GM12878 (cell line): ENCODE results near the gene PTBP3. TPM values are rescaled to one million over a fixed set of nuclear protein-coding genes. Genes with fewer than 3 reads are reported as not detected.

Experiments
- ATAC-seq: fragments of 200-7000 bp; cut with Tn5 transposase; 3 replicates; pipeline ENCODE4 v1.9.1; 2020; ENCODE audit warnings: mild to moderate bottlenecking, moderate library complexity
- BruUV-seq: library from RNA; stranded (reverse); fragments of 400-500 nt; replicated peaks from 2 replicates; lab custom pipeline; 2021; lab: Mats Ljungman, UMichigan
- CTCF ChIA-PET: fragments of 300-600 bp; sonication (Branson Sonifier 250); formaldehyde crosslinking; extraction: SDS; loops from one replicate; lab custom pipeline; 2021; ENCODE audit warnings: inconsistent platforms; lab: Yijun Ruan, JAX
- POLR2A ChIA-PET: fragments of 350-600 bp; formaldehyde crosslinking; extraction: SDS; loops from one replicate; lab custom pipeline; 2021; ENCODE audit warnings: inconsistent platforms; lab: Charles Lee
- RAD21 ChIA-PET: fragments of 300-600 bp; sonication (Branson Sonifier 250); formaldehyde crosslinking; loops from one replicate; lab custom pipeline; 2023; ENCODE audit warnings: antibody characterized with exemption; ENCODE audit not compliant: unreplicated experiment; lab: Charles Lee
- SMC1A ChIA-PET: fragments of 300-600 bp; sonication (Branson Sonifier 250); formaldehyde crosslinking; loops from one replicate; lab custom pipeline; 2023; ENCODE audit not compliant: unreplicated experiment, uncharacterized antibody; lab: Charles Lee
- DNase-seq: peaks from one replicate; pipeline ENCODE4 v3.0.0-alpha.2; 2011; ENCODE audit warnings: low read depth, low spot score
- FAIRE-seq: peaks from 3 replicates; lab custom pipeline; 2011; peaks lifted over from hg19 to GRCh38; lab: Jason Lieb, UNC
- H2AFZ ChIP-seq: 2 replicates; pipeline ENCODE4 v1.6.0; 2011; ENCODE audit warnings: low read depth, low read length, control low read depth; ENCODE audit not compliant: control insufficient read depth
- H3K27ac ChIP-seq: 2 replicates; pipeline ENCODE4 v1.5.1; 2011; ENCODE audit warnings: control low read depth; ENCODE audit not compliant: control insufficient read depth, insufficient read depth
- H3K27me3 ChIP-seq, 2 experiments: replicated peaks in 1 of 2; 2 replicates each; pipeline versions ENCODE4 v1.6.0 to v1.6.1; 2011; ENCODE audit warnings: low read length in 1 of 2; ENCODE audit not compliant: control insufficient read depth in 2 of 2, insufficient read depth in 2 of 2
- H3K36me3 ChIP-seq, 2 experiments: 2 replicates each; pipeline ENCODE4 v1.5.1; 2011; ENCODE audit warnings: low read length in 1 of 2; ENCODE audit not compliant: control insufficient read depth in 2 of 2, insufficient read depth in 2 of 2
- H3K4me1 ChIP-seq: 2 replicates; pipeline ENCODE4 v1.6.1; 2011; ENCODE audit warnings: mild to moderate bottlenecking, low read length, moderate library complexity, mixed read lengths; ENCODE audit not compliant: control insufficient read depth, insufficient read depth
- H3K4me2 ChIP-seq: 2 replicates; pipeline ENCODE4 v1.6.0; 2011; ENCODE audit warnings: control low read depth; ENCODE audit not compliant: control insufficient read depth, insufficient read depth
- H3K4me3 ChIP-seq: fragments of 200-600 bp; sonication (generic); 2 replicates; pipeline ENCODE4 v1.5.1; 2016
- H3K79me2 ChIP-seq: 2 replicates; pipeline ENCODE4 v1.6.0; 2011; ENCODE audit warnings: low read length; ENCODE audit not compliant: control insufficient read depth, insufficient read depth
- H3K9ac ChIP-seq: 2 replicates; pipeline ENCODE4 v1.8.0; 2011; ENCODE audit warnings: low read length, control low read depth, mixed read lengths; ENCODE audit not compliant: control insufficient read depth, insufficient read depth
- H3K9me3 ChIP-seq: replicated peaks from 3 replicates; pipeline ENCODE4 v1.5.1; 2011; ENCODE audit warnings: mild to moderate bottlenecking, low read length; ENCODE audit not compliant: control insufficient read depth, insufficient read depth
- H4K20me1 ChIP-seq: 2 replicates; pipeline ENCODE4 v1.6.0; 2011; ENCODE audit not compliant: control insufficient read depth, insufficient read depth
- CHD4 ChIP-seq: fragments of 200-600 bp; sonication (generic); IDR thresholded peaks from 2 replicates; pipeline ENCODE4 v1.6.1; 2016; ENCODE audit warnings: mild to moderate bottlenecking
- ETV6 ChIP-seq, 2 experiments: fragments of 450-650 bp in 1 of 2; IDR thresholded peaks in 1 of 2; conservative IDR thresholded peaks in 1 of 2; 2 replicates each; pipeline ENCODE4 v1.6.1; 2014; ENCODE audit warnings: antibody characterized with exemption in 1 of 2, borderline replicate concordance in 1 of 2, low read depth in 1 of 2, mild to moderate bottlenecking in 1 of 2, moderate library complexity in 1 of 2
- TBL1XR1 ChIP-seq: IDR thresholded peaks from 2 replicates; pipeline ENCODE4 v1.6.1; 2012; ENCODE audit warnings: low read depth, low read length, improper control_type of control experiment
- ZBTB33 ChIP-seq: fragments of 450-650 bp; IDR thresholded peaks from 2 replicates; pipeline ENCODE4 v1.6.1; 2017; ENCODE audit warnings: mild to moderate bottlenecking
- ZNF217 ChIP-seq: fragments of 450-650 bp; IDR thresholded peaks from 2 replicates; pipeline ENCODE4 v1.6.1; 2017; ENCODE audit warnings: antibody characterized with exemption, mild to moderate bottlenecking
- ZNF384 ChIP-seq: IDR thresholded peaks from 2 replicates; pipeline ENCODE4 v1.6.1; 2012; ENCODE audit warnings: low read depth, mild to moderate bottlenecking, low read length, improper control_type of control experiment, borderline replicate concordance
- WGBS: methylation state at CpG from one replicate; pipeline ENCODE4 v1.1.6; 2016; ENCODE audit warnings: low lambda C conversion rate; ENCODE audit not compliant: insufficient replicate concordance, insufficient coverage; ENCODE audit errors: missing lambda C conversion rate; 5-methylcytosine and 5-hydroxymethylcytosine counted together
- in situ Hi-C: fragments of 300-500 bp; cut with MboI; formaldehyde crosslinking; loops from 9 replicates; pipeline ENCODE4 v1.14.3; 2018; ENCODE audit warnings: mixed read lengths
- intact Hi-C: fragments of 100-400 bp; cut with micrococcal nuclease; formaldehyde crosslinking; loops from one replicate; pipeline ENCODE4 v1.14.2; 2022; ENCODE audit not compliant: unreplicated experiment
- polyA plus RNA-seq, 11 experiments: library from polyadenylated mRNA; depleted of rRNA in 4 of 11; unstranded in 6 of 11; stranded (reverse) in 5 of 11; fragments of >200 nt; fragmentation: Nextera tagmentation in 4 of 11; fragmentation: Illumina TruSeq in 1 of 11; extraction: Ambion mirVana in 4 of 11; extraction: Trizol in 1 of 11; gene quantifications; 1 replicate in 1 of 11; 2 replicates in 10 of 11; pipeline versions ENCODE4 v1.2.1 to v1.2.3, GENCODE V29; 2011 to 2016; ENCODE audit warnings: inconsistent platforms in 2 of 11, missing spikeins in 2 of 11, low read depth in 1 of 11
- total RNA-seq, 4 experiments: library from RNA; depleted of rRNA in 3 of 4; stranded (reverse); fragments of >200 nt in 3 of 4; fragmentation: Illumina TruSeq in 1 of 4; extraction: Trizol in 1 of 4; gene quantifications; 2 replicates each; pipeline versions ENCODE4 v1.2.1 to v1.2.3, GENCODE V29; 2013 to 2021

Gene PTBP3
- total and polyA plus RNA-seq, 10 of the 15 experiments (the other 5 are each of a cell fraction or from before 2014, with no cell fraction given), result 12.5 to 104 (median 52.7) TPM

DNA sequence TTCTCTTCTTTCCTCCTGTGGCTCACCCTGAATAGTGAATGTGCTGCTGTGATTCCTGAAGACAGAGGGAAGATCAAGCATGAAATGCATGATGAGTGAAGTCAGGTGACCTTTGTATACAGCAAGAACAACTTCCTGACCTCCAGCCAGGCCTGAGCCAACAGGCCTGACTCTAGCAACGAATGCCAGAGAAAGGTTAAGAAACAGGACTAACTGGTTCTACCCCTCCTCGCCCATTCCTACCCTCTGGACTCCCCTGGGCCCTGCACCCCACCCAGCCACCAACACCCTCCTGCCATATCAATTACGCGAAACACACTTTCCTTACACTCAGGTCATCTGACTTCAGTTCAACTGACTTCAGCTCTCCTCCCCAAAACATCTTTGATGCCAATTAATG, 163.2 kb downstream of the PTBP3 start:
- no peak for TF ChIP-seq ZNF217
- TF ChIP-seq ZNF384, result no peak
- no peak for TF ChIP-seq ETV6 (conservative IDR thresholded peaks at IDR 0.05 in 1 of 2, IDR thresholded peaks at IDR 0.05 in 1 of 2; ENCODE audit: borderline replicate concordance in 1 of 2, low read depth in 1 of 2)
- TF ChIP-seq ZBTB33, result no peak
- TF ChIP-seq TBL1XR1, result no peak
- no peak for TF ChIP-seq CHD4
- TF ChIP-seq, all 136 proteins: peak for 0
- SMC1A ChIA-PET, result interaction anchor here (0.6 to 0.7 kb wide), 2 partner anchors 1355 to 1423 kb away, joined by 3 to 5 read pairs; no protein-coding TSS in a partner anchor
- no peak overlapping the region for H3K27ac ChIP-seq
- RAD21 ChIA-PET, result no interaction called here
- POLR2A ChIA-PET, result no interaction called here
- H3K4me1 ChIP-seq, result peaks cover 10% of the 10 kb centered on the region
- intact Hi-C loops (loop anchor here (5.0 kb wide), 1 partner anchor 162 kb away; the partner anchor contains the start of gene PTBP3), in situ Hi-C loops (no loop called here)
- H3K4me2 ChIP-seq, result no peak overlapping the region
- WGBS, result 81% methylated on average over 4 of the region's 4 CpGs
- CTCF ChIA-PET, result no interaction called here
- H3K79me2 ChIP-seq, result no peaks in the 10 kb centered on the region
- H3K27me3 ChIP-seq, result no peaks in the 10 kb centered on the region
- no peaks in the 10 kb centered on the region for H3K9me3 ChIP-seq
- H2AFZ ChIP-seq, result no peak overlapping the region
- ATAC-seq (no peak), FAIRE-seq (no peak), DNase-seq (no peak)
- H3K4me3 ChIP-seq, result no peak overlapping the region
- H3K36me3 ChIP-seq, result no peaks in the 10 kb centered on the region
- no peaks in the 10 kb centered on the region for H4K20me1 ChIP-seq
- H3K9ac ChIP-seq, result no peak overlapping the region
- no TSS peak for BruUV-seq
